Activated T-cell treated with anti-CD3 and anti-CD28 coated beads, Interleukin-2, amount 50 U/mL, for 48 hours (primary cell): ENCODE measurements around the gene SCGN.

ENCODE experiments used
- DNase-seq, 2 experiments: peaks; one replicate each; pipeline ENCODE4 v3.0.0-alpha.2; 2020

Gene SCGN

DNA sequence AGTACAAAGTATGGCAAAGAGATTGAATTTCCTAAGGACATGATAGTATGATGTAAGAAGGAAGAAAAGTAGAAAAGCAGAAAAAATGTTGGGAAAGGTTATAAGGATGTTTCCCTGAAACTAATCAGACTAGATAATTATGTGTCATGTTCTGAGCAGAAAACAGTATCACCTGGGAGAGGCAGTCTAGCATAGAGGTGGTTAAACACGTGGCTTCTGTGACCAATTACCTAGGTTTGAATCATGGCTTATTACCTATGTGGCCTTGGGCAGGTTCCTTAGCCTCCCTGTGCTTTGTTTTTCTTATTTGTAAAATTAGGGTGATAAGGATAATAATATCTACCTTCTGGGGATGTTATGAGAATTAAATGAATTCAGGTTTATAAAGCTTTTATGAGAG, 38.0 kb downstream of the SCGN start:
- DNase-seq: no peak

DNA sequence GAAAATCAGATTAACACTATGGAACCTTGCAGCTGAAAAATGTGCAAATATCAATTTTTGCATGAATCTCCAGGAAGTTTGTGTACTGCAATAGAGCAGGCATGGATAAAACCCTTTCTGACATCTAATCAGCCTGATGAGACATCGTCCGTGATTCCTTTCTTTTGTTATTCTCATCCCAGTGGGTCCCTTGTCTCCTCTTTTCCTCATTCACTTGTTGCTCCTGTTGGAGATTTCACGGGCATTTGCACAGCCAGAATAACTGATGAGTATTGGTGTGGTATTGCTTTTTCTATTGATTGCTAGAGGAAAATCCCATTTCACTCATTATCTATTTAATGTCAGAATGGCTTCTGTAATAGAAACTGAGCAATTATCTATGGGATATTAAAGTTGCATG, 39.9 kb downstream of the SCGN start:
- DNase-seq: no peak

DNA sequence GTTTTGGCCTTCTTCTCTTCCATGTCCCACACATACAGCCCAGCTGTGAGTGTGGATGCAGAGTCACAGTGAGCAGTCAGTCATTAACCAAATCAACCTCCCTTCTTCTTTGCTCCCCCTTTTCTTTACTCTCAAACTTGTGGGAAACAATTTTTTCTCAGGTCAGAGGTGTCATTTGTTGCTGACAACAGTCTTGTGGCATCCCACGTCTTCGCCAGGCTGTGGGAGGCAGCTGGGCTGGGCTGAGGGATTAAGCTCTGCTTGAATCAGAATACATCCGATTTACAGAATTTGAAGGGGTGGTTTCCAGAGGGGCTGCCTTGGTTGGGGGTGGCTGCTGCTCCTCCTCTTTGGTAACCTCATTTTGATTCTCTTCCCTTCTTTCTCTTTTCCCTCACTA, 40.5 kb downstream of the SCGN start:
- no peak for DNase-seq

DNA sequence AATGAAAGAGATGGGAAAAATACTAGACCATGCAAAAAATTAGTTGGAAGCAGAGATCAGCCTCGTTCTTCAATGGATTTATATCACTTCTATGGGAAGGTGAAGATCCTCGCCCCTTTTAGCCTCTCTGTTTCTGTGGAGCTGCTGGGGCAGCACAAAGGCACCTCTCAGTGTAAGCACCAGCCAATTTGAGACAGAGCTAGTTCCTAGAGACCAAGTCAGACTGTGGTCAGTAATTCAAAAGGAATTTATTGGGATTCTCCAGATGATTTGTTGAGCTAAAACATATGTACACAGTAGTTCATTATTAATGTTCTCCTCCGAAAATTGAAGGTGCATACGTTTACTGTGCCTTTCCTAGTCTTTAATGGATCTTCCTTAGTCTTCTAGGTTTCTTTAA, 42.4 kb downstream of the SCGN start:
- no peak for DNase-seq

DNA sequence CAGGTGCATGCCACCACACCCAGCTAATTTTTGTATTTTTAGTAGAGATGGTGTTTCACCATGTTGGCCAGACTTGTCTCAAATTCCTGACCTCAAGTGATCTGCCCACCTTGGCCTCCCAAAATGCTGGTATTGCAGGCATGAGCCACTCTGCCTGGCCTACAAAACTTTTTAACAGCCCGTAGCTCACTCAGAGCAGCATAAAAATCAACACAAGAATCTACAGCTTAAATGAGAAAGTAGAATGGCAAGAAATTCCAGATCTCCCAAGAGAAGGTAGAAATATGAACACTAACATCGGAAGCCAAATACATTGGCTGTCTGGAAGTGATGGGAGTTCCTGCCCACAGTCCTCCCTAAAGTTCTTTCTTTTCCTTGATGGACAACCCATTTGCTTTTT, 43.7 kb downstream of the SCGN start:
- DNase-seq: no peak

GRCh38 chr6:25697537-25698340, 45.7 kb downstream of the SCGN start:
- DNase-seq: no peak

DNA sequence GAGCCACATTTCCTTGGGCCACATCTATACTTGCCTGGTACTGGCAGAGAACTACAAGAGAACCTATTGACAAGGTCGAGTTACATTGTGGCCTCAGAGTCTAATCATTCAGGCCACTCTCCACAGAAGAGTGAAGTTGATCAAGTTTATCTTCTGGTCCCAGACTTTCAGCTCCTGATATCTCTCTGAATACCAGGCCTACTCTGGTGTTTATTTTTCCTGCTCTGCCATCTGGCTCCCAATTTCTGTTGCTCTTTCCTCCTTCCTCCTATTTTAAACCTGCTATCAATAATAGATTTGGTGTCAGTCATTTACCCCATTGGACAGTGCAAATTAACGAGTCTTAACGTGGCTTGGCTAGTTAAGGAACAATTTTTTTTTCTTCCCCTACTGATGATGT, 46.6 kb downstream of the SCGN start:
- no peak for DNase-seq

- DNase-seq: no peak
These were observed 47.6 kb downstream of the SCGN start for GRCh38 chr6:25699649-25700048.

GRCh38 chr6:25700761-25701160, 48.7 kb downstream of the SCGN start:
- no peak for DNase-seq

- no peak for DNase-seq
These were observed 49.8 kb downstream of the SCGN start for GRCh38 chr6:25701807-25702206.

- DNase-seq: no peak
These were observed 51.0 kb downstream of the SCGN start for GRCh38 chr6:25703005-25703404.

- DNase-seq: no peak
These were observed 52.0 kb downstream of the SCGN start for GRCh38 chr6:25704001-25704400.

DNA sequence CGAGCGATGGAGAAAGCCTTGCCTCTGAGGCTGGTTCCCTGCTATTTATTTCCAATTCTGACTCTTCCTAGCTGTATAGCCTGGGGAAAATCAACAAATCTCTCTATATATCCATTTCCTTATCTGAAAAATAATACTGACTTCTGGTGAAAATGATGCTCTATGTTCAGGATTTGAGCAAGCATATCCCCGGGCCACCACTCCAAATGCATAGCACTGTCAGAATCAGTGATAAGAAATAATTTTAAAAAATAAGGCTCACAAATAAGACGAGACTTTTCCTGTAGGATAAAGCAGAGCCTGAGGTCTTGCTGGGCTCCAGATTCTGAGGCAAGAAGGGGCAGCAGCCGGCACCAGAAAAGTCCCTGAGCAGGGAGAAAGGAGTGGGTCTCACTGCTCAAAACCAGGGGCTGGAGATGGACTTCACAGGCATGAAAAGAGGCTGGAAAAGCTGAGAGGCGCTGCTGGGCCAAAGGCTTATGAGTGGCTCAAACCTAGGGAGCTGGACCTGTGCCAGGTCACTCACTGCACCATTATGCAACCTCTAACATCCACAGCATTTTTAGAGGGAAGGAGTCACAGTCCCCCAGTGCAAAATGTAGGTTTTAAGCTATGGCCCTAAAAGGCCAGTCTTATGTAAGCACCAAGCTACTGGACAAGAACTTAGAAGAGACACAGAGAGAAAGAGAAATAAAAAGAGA, 54.4 kb downstream of the SCGN start:
- DNase-seq: no peak

- DNase-seq: no peak
These were observed 57.7 kb downstream of the SCGN start for GRCh38 chr6:25709761-25710160.

DNA sequence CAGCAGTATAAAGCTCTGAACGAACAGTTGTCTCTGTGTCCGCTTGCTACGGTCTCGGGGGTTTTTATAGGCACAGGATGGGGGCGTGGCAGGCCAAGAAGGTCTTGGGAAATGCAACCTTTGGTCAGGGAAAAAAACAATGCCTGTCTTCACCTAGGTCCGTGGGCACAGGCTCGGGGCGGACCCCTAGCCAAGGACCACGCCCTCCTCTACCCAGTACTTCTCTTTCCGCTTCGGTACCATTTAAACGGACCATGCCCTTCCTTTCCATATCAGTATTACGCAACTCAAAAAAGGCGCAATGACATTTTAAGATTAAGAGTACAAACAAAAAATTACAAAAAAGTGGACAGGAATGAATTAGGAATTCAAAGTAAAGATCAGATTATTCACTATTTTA, 58.3 kb downstream of the SCGN start:
- DNase-seq: no peak

GRCh38 chr6:25713824-25714223, 61.8 kb downstream of the SCGN start:
- DNase-seq: no peak

GRCh38 chr6:25714765-25715164, 62.8 kb downstream of the SCGN start:
- no peak for DNase-seq

GRCh38 chr6:25715794-25716193, 63.8 kb downstream of the SCGN start:
- no peak for DNase-seq

GRCh38 chr6:25717866-25718740, 66.1 kb downstream of the SCGN start:
- no peak for DNase-seq

GRCh38 chr6:25726122-25726911, 74.3 kb downstream of the SCGN start:
- no peak for DNase-seq

DNA sequence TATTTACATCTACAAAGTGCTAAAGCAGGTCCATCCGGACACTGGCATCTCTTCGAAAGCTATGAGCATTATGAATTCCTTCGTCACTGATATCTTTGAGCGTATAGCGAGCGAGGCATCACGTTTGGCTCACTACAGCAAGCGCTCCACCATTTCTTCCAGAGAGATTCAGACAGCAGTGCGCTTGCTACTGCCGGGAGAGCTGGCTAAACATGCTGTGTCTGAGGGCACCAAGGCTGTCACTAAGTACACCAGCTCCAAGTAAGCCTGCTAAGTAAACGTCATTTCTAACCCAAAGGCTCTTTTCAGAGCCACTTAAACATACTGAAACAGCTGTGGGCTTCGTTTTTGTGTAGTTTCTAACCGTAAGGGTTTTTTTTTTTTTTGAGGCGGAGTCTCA, 75.0 kb downstream of the SCGN start:
- no peak for DNase-seq

DNA sequence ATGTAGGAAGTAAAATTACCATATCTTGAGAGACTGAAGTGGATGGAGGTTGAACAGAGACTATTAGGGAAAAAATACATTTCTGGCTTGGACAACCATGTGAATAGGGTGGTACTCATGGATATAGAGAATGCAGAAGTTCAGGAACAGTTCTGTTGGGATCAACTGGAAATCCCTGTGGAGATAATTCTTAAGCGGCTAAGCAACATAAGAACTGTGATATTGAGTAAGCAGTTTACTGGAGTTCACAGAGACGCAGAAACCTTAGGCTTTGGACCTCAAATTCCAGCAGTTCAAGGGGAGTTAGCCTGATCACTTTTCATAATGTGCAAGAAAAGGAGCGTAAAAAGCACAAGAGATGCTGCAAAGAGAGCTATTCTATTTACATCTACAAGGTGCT, 78.9 kb downstream of the SCGN start:
- DNase-seq: no peak

DNA sequence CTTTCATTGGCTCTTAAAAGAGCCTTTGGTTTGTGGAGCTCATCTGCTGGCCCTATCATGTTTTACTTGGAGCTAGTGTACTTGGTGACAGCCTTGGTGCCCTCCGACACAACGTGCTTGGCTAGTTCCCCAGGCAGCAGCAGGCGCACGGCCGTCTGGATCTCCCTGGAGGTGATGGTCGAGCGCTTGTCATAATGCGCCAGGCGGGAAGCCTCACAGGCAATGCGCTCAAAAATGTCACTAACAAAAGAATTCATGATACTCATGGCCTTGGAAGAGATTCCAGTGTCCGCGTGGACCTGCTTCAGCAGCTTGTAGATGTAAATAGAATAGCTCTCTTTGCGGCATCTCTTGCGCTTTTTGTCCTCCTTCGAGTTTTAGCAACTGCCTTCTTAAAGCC, 79.7 kb downstream of the SCGN start:
- DNase-seq: no peak
